Endothelial cell (in vitro differentiated cells): Measurements from ENCODE around the gene TSC22D2. TPM values are rescaled to one million over a fixed set of nuclear protein-coding genes. Genes with fewer than 3 reads are reported as not detected.

ENCODE experiments used
- DNase-seq: peaks from one replicate; pipeline ENCODE4 v3.0.0; 2021; ENCODE audit warnings: low spot score
- H3K27ac Mint-ChIP-seq: one replicate; pipeline ENCODE4 v1.8.0; 2021; ENCODE audit warnings: mixed read lengths, inconsistent platforms; ENCODE audit not compliant: unreplicated experiment
- H3K27me3 Mint-ChIP-seq: one replicate; pipeline ENCODE4 v1.8.0; 2021; ENCODE audit warnings: mild to moderate bottlenecking, moderate library complexity, mixed read lengths, inconsistent platforms; ENCODE audit not compliant: unreplicated experiment
- H3K36me3 Mint-ChIP-seq: one replicate; pipeline ENCODE4 v1.8.0; 2021; ENCODE audit warnings: mild to moderate bottlenecking, low read depth, mixed read lengths, inconsistent platforms; ENCODE audit not compliant: unreplicated experiment
- H3K4me1 Mint-ChIP-seq: one replicate; pipeline ENCODE4 v1.8.0; 2021; ENCODE audit warnings: mild to moderate bottlenecking, mixed read lengths, inconsistent platforms; ENCODE audit not compliant: unreplicated experiment
- H3K4me3 Mint-ChIP-seq: one replicate; pipeline ENCODE4 v1.8.0; 2021; ENCODE audit warnings: mild to moderate bottlenecking, mixed read lengths, inconsistent platforms; ENCODE audit not compliant: unreplicated experiment
- H3K9me3 Mint-ChIP-seq: one replicate; pipeline ENCODE4 v1.8.0; 2021; ENCODE audit warnings: mixed read lengths, inconsistent platforms; ENCODE audit not compliant: unreplicated experiment
- total RNA-seq: library from RNA; stranded (reverse); fragmentation: NEBNext Ultra II Directional; extraction: Animal tissue kit (Norgen Biotek cat#: 25700); gene quantifications from one replicate; pipeline ENCODE4 v1.2.1, GENCODE V29; 2021; ENCODE audit not compliant: unreplicated experiment
- TF ChIP-seq, protein P1 (sequence below): fragments of 200-600 bp; sonication (generic); IDR thresholded peaks from one replicate; pipeline ENCODE4 v1.5.0; 2021; ENCODE audit warnings: antibody characterized with exemption; ENCODE audit not compliant: unreplicated experiment

Gene TSC22D2
- total RNA-seq, 1 donor from 2014 or later = 38.8 TPM

- H3K36me3 Mint-ChIP-seq = no peaks in the 10 kb centered on the region
- DNase-seq = no peak
- H3K27ac Mint-ChIP-seq = no peak overlapping the region
- no peaks in the 10 kb centered on the region for H3K9me3 Mint-ChIP-seq
- no peaks in the 10 kb centered on the region for H3K27me3 Mint-ChIP-seq
- peaks cover 4% of the 10 kb centered on the region for H3K4me1 Mint-ChIP-seq
- no peak overlapping the region for H3K4me3 Mint-ChIP-seq
- TF ChIP-seq, protein P1, sequence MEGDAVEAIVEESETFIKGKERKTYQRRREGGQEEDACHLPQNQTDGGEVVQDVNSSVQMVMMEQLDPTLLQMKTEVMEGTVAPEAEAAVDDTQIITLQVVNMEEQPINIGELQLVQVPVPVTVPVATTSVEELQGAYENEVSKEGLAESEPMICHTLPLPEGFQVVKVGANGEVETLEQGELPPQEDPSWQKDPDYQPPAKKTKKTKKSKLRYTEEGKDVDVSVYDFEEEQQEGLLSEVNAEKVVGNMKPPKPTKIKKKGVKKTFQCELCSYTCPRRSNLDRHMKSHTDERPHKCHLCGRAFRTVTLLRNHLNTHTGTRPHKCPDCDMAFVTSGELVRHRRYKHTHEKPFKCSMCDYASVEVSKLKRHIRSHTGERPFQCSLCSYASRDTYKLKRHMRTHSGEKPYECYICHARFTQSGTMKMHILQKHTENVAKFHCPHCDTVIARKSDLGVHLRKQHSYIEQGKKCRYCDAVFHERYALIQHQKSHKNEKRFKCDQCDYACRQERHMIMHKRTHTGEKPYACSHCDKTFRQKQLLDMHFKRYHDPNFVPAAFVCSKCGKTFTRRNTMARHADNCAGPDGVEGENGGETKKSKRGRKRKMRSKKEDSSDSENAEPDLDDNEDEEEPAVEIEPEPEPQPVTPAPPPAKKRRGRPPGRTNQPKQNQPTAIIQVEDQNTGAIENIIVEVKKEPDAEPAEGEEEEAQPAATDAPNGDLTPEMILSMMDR = no peak
Observed at GRCh38 chr3:150391161-150391560, 16.9 kb upstream of the TSC22D2 start.

- H3K27ac Mint-ChIP-seq = no peak overlapping the region
- H3K4me3 Mint-ChIP-seq = no peak overlapping the region
- no peaks in the 10 kb centered on the region for H3K27me3 Mint-ChIP-seq
- H3K36me3 Mint-ChIP-seq = no peaks in the 10 kb centered on the region
- H3K9me3 Mint-ChIP-seq = no peaks in the 10 kb centered on the region
- H3K4me1 Mint-ChIP-seq = peaks cover 2% of the 10 kb centered on the region
- TF ChIP-seq, protein P1 = no peak
- DNase-seq = no peak
Observed at GRCh38 chr3:150393745-150394144, 14.4 kb upstream of the TSC22D2 start.

DNA sequence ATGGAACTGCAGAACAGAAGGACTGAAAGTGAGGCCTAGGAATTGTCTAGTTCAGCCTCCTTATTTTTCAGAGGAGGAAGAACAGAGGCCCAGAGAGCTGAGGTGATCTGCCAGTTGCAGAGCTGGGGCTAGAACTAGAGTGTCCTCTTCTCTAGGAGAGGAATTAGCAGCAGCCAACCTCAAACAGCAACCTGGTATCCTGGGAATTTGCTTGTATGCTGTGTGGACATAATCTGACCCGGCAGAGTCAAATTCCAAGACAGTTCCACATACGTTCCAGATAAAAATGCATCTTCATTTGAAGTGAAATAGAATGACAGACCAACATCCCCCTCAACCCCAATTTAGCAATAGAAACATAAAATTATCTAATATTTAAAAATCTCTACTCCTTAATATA is 13.5 kb upstream of the TSC22D2 start:
- H3K4me1 Mint-ChIP-seq = peaks cover 2% of the 10 kb centered on the region
- no peaks in the 10 kb centered on the region for H3K27me3 Mint-ChIP-seq
- H3K4me3 Mint-ChIP-seq = no peak overlapping the region
- TF ChIP-seq, protein P1 = no peak
- DNase-seq = no peak
- no peaks in the 10 kb centered on the region for H3K9me3 Mint-ChIP-seq
- H3K36me3 Mint-ChIP-seq = no peaks in the 10 kb centered on the region
- H3K27ac Mint-ChIP-seq = no peak overlapping the region

DNA sequence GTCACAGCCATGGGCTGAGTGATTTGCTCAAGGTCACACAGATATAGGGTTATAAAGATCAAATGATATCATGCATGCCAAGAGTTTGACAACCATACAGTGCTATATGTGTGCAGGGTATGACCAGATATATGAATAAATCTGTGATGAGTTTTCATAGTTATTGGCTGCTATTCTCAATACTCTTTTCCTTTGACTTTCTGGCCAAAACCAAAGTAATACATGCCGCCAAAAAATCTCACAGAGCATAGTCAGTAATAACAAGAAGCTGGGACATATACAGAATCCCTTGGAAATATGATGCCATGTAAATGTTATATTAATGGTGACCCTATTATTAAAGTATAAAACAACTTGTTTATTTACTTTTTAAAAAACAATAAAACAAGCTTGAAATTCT is 11.6 kb upstream of the TSC22D2 start:
- TF ChIP-seq, protein P1 = no peak
- no peak for DNase-seq
- Mint-ChIP-seq H3K4me1 (no peaks in the 10 kb centered on the region), H3K27me3 (no peaks in the 10 kb centered on the region), H3K36me3 (no peaks in the 10 kb centered on the region), H3K9me3 (no peaks in the 10 kb centered on the region), H3K27ac (no peak overlapping the region), H3K4me3 (no peak overlapping the region)

DNA sequence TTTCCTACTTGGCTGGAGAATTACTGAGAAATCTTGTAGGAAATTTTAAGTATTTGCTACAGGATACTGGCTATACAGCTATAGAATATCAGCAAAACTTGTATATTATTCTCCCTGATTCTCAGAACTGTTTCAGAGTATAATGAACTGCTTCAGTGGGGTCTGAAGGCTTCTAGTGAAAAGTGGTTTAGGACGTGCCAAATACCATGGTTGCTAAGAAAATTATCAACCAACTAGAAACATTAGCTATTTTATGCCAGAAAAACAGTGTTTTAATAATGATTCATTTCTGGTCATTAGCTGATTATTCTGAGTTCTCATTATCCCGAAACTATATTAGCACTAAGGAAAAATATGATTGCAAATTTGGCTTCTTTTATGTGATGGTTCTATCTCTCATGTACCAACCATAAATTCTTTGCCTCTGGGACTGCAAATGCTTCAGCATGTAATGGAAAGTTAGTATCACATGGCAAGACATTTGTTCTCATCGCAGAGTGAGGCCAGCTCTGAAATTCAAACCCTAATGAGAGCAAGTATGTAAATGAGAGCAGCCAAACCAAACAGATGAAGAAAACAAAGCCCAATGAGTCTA is 11.0 kb upstream of the TSC22D2 start:
- Mint-ChIP-seq H3K4me3 (no peak overlapping the region), H3K4me1 (no peaks in the 10 kb centered on the region), H3K36me3 (no peaks in the 10 kb centered on the region), H3K27ac (no peak overlapping the region), H3K27me3 (no peaks in the 10 kb centered on the region), H3K9me3 (no peaks in the 10 kb centered on the region)
- DNase-seq = no peak
- TF ChIP-seq, protein P1 = no peak
